B cell (primary cell): ENCODE data around the gene MYO1G. TPM values are rescaled to one million over a fixed set of nuclear protein-coding genes. Genes with fewer than 3 reads are reported as not detected.

Source experiments
- ATAC-seq: fragments of 200-7000 bp; cut with Tn5 transposase; one replicate; pipeline ENCODE4 v1.10.0; 2021; ENCODE audit warnings: low read depth, mild to moderate bottlenecking, moderate number of reproducible peaks, moderate library complexity
- CTCF ChIA-PET: fragments of 350-600 bp; sonication (Branson Sonifier 250); formaldehyde crosslinking; loops from one replicate; lab custom pipeline; 2021; ENCODE audit warnings: antibody characterized with exemption, inconsistent platforms; lab: Charles Lee
- POLR2A ChIA-PET: fragments of 350-600 bp; sonication (Branson Sonifier 250); formaldehyde crosslinking; loops from one replicate; lab custom pipeline; 2021; ENCODE audit warnings: antibody characterized with exemption; lab: Charles Lee
- DNase-seq: peaks from one replicate; pipeline ENCODE4 v3.0.0; 2013
- H2AFZ ChIP-seq: 2 replicates; pipeline ENCODE4 v1.6.1; 2012; ENCODE audit warnings: mild to moderate bottlenecking, low read depth, low read length; ENCODE audit not compliant: insufficient read depth, poor library complexity, severe bottlenecking
- H3K27ac ChIP-seq, 2 donors: 1 replicate in 1 of 2; 2 replicates in 1 of 2; pipeline ENCODE4 v1.5.1; 2012 to 2013; ENCODE audit warnings: low read length in 2 of 2, mild to moderate bottlenecking in 2 of 2, moderate library complexity in 1 of 2
- H3K27me3 ChIP-seq, 4 experiments: fragments of 200-600 bp in 1 of 4; sonication (generic) in 1 of 4; replicated peaks in 1 of 4; 1 replicate in 2 of 4; 2 replicates in 2 of 4; pipeline versions ENCODE4 v1.6.1 to v1.7.0; 2013 to 2016; ENCODE audit warnings: low read length in 3 of 4, mild to moderate bottlenecking in 2 of 4, mixed read lengths in 1 of 4, moderate library complexity in 1 of 4; ENCODE audit not compliant: insufficient read depth in 4 of 4, control insufficient read depth in 3 of 4; ENCODE audit errors: control extremely low read depth in 1 of 4
- H3K36me3 ChIP-seq, 2 experiments: replicated peaks in 1 of 2; 1 replicate in 1 of 2; 2 replicates in 1 of 2; pipeline versions ENCODE4 v1.6.1 to v1.7.1; 2013; ENCODE audit warnings: low read length in 1 of 2; ENCODE audit not compliant: insufficient read depth in 2 of 2, control insufficient read depth in 1 of 2; ENCODE audit errors: control extremely low read depth in 1 of 2, extremely low read depth in 1 of 2
- H3K4me1 ChIP-seq, 2 donors: fragments of 200-600 bp in 1 of 2; sonication (generic) in 1 of 2; 1 replicate in 1 of 2; 2 replicates in 1 of 2; pipeline versions ENCODE4 v1.5.1 to v1.6.1; 2013 to 2017; ENCODE audit warnings: low read length in 2 of 2; ENCODE audit not compliant: control insufficient read depth in 2 of 2, insufficient read depth in 2 of 2
- H3K4me2 ChIP-seq: replicated peaks from 2 replicates; pipeline ENCODE3; 2012; ENCODE audit warnings: mild to moderate bottlenecking, low read depth, low read length; ENCODE audit not compliant: poor library complexity, severe bottlenecking
- H3K4me3 ChIP-seq, 5 experiments: fragments of 200-600 bp in 1 of 5; sonication (generic) in 1 of 5; 1 replicate in 3 of 5; 2 replicates in 2 of 5; pipeline versions ENCODE4 v1.5.1 to v1.7.0; 2011 to 2016; ENCODE audit warnings: low read length in 4 of 5, mild to moderate bottlenecking in 4 of 5, low read depth in 2 of 5, control low read depth in 1 of 5, moderate library complexity in 1 of 5; ENCODE audit not compliant: insufficient read depth in 1 of 5; ENCODE audit errors: control extremely low read depth in 1 of 5, extremely low read depth in 1 of 5
- H3K79me2 ChIP-seq: fragments of 200-600 bp; sonication (generic); one replicate; pipeline ENCODE4 v1.6.0; 2016; ENCODE audit warnings: low read length; ENCODE audit not compliant: control insufficient read depth, insufficient read depth
- H3K9ac ChIP-seq: fragments of 200-600 bp; sonication (generic); 2 replicates; pipeline ENCODE4 v1.6.1; 2017; ENCODE audit warnings: mild to moderate bottlenecking, low read length, moderate library complexity
- H3K9me3 ChIP-seq, 3 donors: one replicate each; pipeline versions ENCODE4 v1.6.1 to v1.7.1; 2013; ENCODE audit warnings: low read length in 2 of 3; ENCODE audit not compliant: control insufficient read depth in 2 of 3, insufficient read depth in 1 of 3; ENCODE audit errors: control extremely low read depth in 1 of 3
- H4K20me1 ChIP-seq: 2 replicates; pipeline ENCODE4 v1.6.0; 2012; ENCODE audit warnings: mild to moderate bottlenecking, low read length; ENCODE audit not compliant: insufficient read depth, control insufficient read depth, poor library complexity, severe bottlenecking
- H3K27ac Mint-ChIP-seq: one replicate; pipeline ENCODE4 v1.8.0; 2021; ENCODE audit warnings: mixed read lengths
- H3K27me3 Mint-ChIP-seq: one replicate; pipeline ENCODE4 v1.8.0; 2021; ENCODE audit warnings: mixed read lengths
- H3K4me1 Mint-ChIP-seq: one replicate; pipeline ENCODE4 v1.8.0; 2021; ENCODE audit warnings: mixed read lengths
- H3K4me3 Mint-ChIP-seq: one replicate; pipeline ENCODE4 v1.8.0; 2021; ENCODE audit warnings: mixed read lengths
- H3K9me3 Mint-ChIP-seq: one replicate; pipeline ENCODE4 v1.8.0; 2022; ENCODE audit warnings: mixed read lengths; ENCODE audit not compliant: insufficient read depth
- CTCF ChIP-seq: fragments of 200-600 bp; IDR thresholded peaks from one replicate; pipeline ENCODE4 v1.8.0; 2022; ENCODE audit warnings: antibody characterized with exemption, mild to moderate bottlenecking
- EZH2 ChIP-seq: IDR thresholded peaks from 2 replicates; pipeline ENCODE4 v1.6.1; 2012; ENCODE audit warnings: borderline replicate concordance, low read depth, mild to moderate bottlenecking, moderate library complexity, low read length; ENCODE audit not compliant: insufficient read depth, poor library complexity, severe bottlenecking
- WGBS: methylation state at CpG from one replicate; pipeline ENCODE4 v1.1.5; 2013; ENCODE audit warnings: missing lambda C conversion rate; ENCODE audit not compliant: insufficient coverage; 5-methylcytosine and 5-hydroxymethylcytosine counted together
- intact Hi-C: fragments of 100-400 bp; cut with micrococcal nuclease; formaldehyde crosslinking; loops from one replicate; pipeline ENCODE4 v1.10.0; 2022
- polyA plus RNA-seq: library from polyadenylated mRNA; depleted of rRNA; stranded (reverse); fragments of >200 nt; gene quantifications from 2 replicates; pipeline ENCODE4 v1.2.3, GENCODE V29; 2012
- total RNA-seq, 2 donors: library from RNA; stranded (reverse); fragments of 120-200 nt in 1 of 2; gene quantifications; 1 replicate in 1 of 2; 2 replicates in 1 of 2; pipeline versions ENCODE4 v1.2.3 to v1.2.4, GENCODE V29; 2013 to 2022

Gene MYO1G
- total and polyA plus RNA-seq, 2 donors (not counting 1 experiment from before 2014, with no cell fraction given) = 104 to 239 TPM

GRCh38 chr7:45000093-45001032 lies 21.5 kb upstream of the MYO1G start, which contains the start of gene CCM2:
CCM2 (plus strand) TSS chr7:45000201; CDS start chr7:45000334, 133 bp downstream.
- 0% methylated on average over 37 of the region's 77 CpGs for whole genome bisulfite sequencing
- H3K4me3 ChIP-seq = peak within 1 kb of the TSS; percentile 70 to 99 (median 76)
- Mint-ChIP-seq H3K4me3 (peak within 1 kb of the TSS; percentile 99), H3K4me1 (peaks cover 53% of the 10 kb centered on the region), H3K27ac (peak within 1 kb of the TSS; percentile 98), H3K27me3 (no peaks in the 10 kb centered on the region), H3K9me3 (no peaks in the 10 kb centered on the region)
- no peak for DNase-seq
- peaks cover 33% of the 10 kb centered on the region for H4K20me1 ChIP-seq
- H3K9me3 ChIP-seq = no peaks in the 10 kb centered on the region
- H3K79me2 ChIP-seq = peaks cover 51% of the 10 kb centered on the region
- H3K4me2 ChIP-seq = peak within 1 kb of the TSS; percentile 88
- no peaks in the 10 kb centered on the region for H3K36me3 ChIP-seq
- H3K27ac ChIP-seq = peak within 1 kb of the TSS; percentile 65 to 72
- H3K4me1 ChIP-seq = peaks cover 30 to 45% of the 10 kb centered on the region in 2 donors
- H3K9ac ChIP-seq = peak within 1 kb of the TSS; percentile 78
- no peak for ATAC-seq
- CTCF ChIA-PET = interaction anchor here (1.0 to 6.9 kb wide), 12 partner anchors 10 to 136 kb away, joined by 3 to 49 read pairs (median 6); partner anchors contain the start of gene MYO1G
- peak within 1 kb of the TSS; percentile 90 for H2AFZ ChIP-seq
- H3K27me3 ChIP-seq = no peaks in the 10 kb centered on the region
- TF ChIP-seq EZH2 = no peak
- TF ChIP-seq CTCF = no peak
- intact Hi-C loops = loop anchor here (1.0 to 10.0 kb wide), 5 partner anchors 27 to 418 kb away; partner anchors contain the start of genes H2AZ2, PURB and TMED4
- POLR2A ChIA-PET = interaction anchor here (0.7 to 4.8 kb wide), 16 partner anchors 7 to 509 kb away, joined by 3 to 77 read pairs (median 6); partner anchors contain the start of genes MYO1G, PURB, TBRG4 and TMED4
